Endothelial cell (in vitro differentiated cells): ENCODE data around the gene GXYLT1. TPM values are rescaled to one million over a fixed set of nuclear protein-coding genes. Genes with fewer than 3 reads are reported as not detected.
"Not testable (repeated sequence)": the region's sequence is repeated elsewhere in the genome, so short reads cannot be mapped to it uniquely, and the experiment has no call there.

Experiments used
- DNase-seq: peaks from one replicate; pipeline ENCODE4 v3.0.0; 2021; ENCODE audit warnings: low spot score
- H3K27ac Mint-ChIP-seq: one replicate; pipeline ENCODE4 v1.8.0; 2021; ENCODE audit warnings: mixed read lengths, inconsistent platforms; ENCODE audit not compliant: unreplicated experiment
- H3K27me3 Mint-ChIP-seq: one replicate; pipeline ENCODE4 v1.8.0; 2021; ENCODE audit warnings: mild to moderate bottlenecking, moderate library complexity, mixed read lengths, inconsistent platforms; ENCODE audit not compliant: unreplicated experiment
- H3K36me3 Mint-ChIP-seq: one replicate; pipeline ENCODE4 v1.8.0; 2021; ENCODE audit warnings: mild to moderate bottlenecking, low read depth, mixed read lengths, inconsistent platforms; ENCODE audit not compliant: unreplicated experiment
- H3K4me1 Mint-ChIP-seq: one replicate; pipeline ENCODE4 v1.8.0; 2021; ENCODE audit warnings: mild to moderate bottlenecking, mixed read lengths, inconsistent platforms; ENCODE audit not compliant: unreplicated experiment
- H3K4me3 Mint-ChIP-seq: one replicate; pipeline ENCODE4 v1.8.0; 2021; ENCODE audit warnings: mild to moderate bottlenecking, mixed read lengths, inconsistent platforms; ENCODE audit not compliant: unreplicated experiment
- H3K9me3 Mint-ChIP-seq: one replicate; pipeline ENCODE4 v1.8.0; 2021; ENCODE audit warnings: mixed read lengths, inconsistent platforms; ENCODE audit not compliant: unreplicated experiment
- total RNA-seq: library from RNA; stranded (reverse); fragmentation: NEBNext Ultra II Directional; extraction: Animal tissue kit (Norgen Biotek cat#: 25700); gene quantifications from one replicate; pipeline ENCODE4 v1.2.1, GENCODE V29; 2021; ENCODE audit not compliant: unreplicated experiment
- TF ChIP-seq, protein P1 (sequence below): fragments of 200-600 bp; sonication (generic); IDR thresholded peaks from one replicate; pipeline ENCODE4 v1.5.0; 2021; ENCODE audit warnings: antibody characterized with exemption; ENCODE audit not compliant: unreplicated experiment

GXYLT1 gene
- total RNA-seq, 1 donor from 2014 or later = 28.9 TPM

DNA sequence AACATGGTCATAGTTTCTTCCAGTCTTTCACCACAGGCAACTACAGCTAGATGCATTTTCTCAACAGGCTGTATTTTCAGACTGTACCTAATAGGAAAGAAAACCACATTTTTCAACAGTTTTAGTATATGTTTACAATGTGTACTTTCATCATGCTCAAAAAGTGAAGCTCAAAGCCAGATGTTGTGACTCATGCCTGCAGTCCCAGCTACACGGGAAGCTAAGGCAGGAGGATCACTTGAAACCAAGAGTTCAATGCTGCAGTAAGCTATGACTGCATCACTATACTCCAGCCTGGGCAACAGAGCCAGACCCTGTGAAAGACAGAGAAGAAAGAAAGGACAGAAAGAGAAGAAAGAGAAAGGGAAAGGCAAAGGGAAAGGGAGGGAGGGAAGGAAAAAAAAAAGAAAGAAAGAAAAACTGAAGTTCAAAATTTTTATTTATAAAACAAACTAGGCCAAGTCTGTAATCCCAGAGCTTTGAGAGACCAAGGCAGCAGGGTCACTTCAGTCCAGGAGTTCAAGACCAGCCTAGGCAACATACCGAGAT, 25.5 kb downstream of the GXYLT1 start:
- peaks cover 2% of the 10 kb centered on the region for H3K9me3 Mint-ChIP-seq
- no peak overlapping the region for H3K4me3 Mint-ChIP-seq
- peaks cover 19% of the 10 kb centered on the region for H3K36me3 Mint-ChIP-seq
- no peak for DNase-seq
- TF ChIP-seq, protein P1, sequence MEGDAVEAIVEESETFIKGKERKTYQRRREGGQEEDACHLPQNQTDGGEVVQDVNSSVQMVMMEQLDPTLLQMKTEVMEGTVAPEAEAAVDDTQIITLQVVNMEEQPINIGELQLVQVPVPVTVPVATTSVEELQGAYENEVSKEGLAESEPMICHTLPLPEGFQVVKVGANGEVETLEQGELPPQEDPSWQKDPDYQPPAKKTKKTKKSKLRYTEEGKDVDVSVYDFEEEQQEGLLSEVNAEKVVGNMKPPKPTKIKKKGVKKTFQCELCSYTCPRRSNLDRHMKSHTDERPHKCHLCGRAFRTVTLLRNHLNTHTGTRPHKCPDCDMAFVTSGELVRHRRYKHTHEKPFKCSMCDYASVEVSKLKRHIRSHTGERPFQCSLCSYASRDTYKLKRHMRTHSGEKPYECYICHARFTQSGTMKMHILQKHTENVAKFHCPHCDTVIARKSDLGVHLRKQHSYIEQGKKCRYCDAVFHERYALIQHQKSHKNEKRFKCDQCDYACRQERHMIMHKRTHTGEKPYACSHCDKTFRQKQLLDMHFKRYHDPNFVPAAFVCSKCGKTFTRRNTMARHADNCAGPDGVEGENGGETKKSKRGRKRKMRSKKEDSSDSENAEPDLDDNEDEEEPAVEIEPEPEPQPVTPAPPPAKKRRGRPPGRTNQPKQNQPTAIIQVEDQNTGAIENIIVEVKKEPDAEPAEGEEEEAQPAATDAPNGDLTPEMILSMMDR = no peak
- peaks cover 1% of the 10 kb centered on the region for H3K27me3 Mint-ChIP-seq
- no peaks in the 10 kb centered on the region for H3K4me1 Mint-ChIP-seq
- no peak overlapping the region for H3K27ac Mint-ChIP-seq

DNA sequence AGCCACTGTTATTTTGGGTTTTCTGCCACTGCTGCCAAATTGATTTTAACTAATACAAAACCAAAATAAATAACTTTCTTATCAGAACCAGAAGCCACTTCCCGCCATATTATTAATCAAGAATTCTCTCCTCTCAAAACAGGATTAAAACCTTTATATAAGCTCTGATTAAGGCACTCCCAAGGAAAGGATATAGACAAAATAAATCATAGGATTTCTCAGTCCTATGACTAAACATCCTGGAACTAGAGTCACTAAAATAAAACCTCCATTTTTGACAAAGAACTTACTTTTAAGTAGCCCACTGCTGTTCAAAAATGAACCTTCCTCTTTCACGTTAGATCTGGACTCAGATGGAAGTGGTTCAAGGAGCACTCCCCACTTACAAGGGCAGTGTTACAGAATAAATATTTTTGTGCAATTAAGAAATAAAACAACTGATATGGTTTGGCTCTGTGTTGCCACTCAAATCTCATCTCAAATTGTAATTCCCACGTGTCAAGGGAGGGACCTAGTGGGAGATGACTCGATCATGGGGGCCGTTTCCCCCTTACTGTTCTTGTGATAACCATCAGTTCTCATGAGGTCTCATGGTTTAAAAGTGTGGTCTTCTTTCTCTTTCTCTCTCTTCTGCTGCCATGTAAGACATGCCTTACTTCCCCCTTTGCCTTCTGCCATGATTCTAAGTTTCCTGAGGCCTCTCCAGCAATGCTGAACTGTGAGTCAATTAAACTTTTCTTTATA, 26.4 kb downstream of the GXYLT1 start:
- Mint-ChIP-seq H3K36me3 (peaks cover 24% of the 10 kb centered on the region), H3K27ac (no peak overlapping the region), H3K9me3 (peaks cover 5% of the 10 kb centered on the region), H3K27me3 (peaks cover 1% of the 10 kb centered on the region), H3K4me1 (no peaks in the 10 kb centered on the region), H3K4me3 (no peak overlapping the region)
- TF ChIP-seq, protein P1 = no peak
- DNase-seq = no peak

DNA sequence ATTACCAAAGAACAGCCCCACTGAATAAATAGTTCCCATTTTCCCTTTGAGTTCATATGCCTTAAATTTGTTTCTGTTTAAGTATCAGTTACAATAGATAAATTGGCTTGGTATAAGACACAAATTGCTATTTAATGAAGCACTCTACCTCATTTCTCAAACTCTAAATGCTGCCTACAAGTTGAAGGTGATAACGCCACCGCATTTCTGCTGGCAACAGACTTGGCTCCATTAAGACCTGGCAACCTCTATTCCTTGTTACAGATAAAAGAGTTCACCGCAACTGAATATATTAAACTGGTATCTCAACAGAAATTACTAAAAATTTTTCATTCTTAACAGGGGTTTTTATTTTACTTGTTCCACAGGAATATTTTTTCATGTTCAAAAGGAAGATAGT, 35.6 kb downstream of the GXYLT1 start:
- Mint-ChIP-seq H3K9me3 (peaks cover 2% of the 10 kb centered on the region), H3K27me3 (no peaks in the 10 kb centered on the region), H3K4me3 (no peak overlapping the region), H3K4me1 (no peaks in the 10 kb centered on the region), H3K36me3 (peaks cover 26% of the 10 kb centered on the region), H3K27ac (no peak overlapping the region)
- TF ChIP-seq, protein P1 = no peak
- DNase-seq = no peak

DNA sequence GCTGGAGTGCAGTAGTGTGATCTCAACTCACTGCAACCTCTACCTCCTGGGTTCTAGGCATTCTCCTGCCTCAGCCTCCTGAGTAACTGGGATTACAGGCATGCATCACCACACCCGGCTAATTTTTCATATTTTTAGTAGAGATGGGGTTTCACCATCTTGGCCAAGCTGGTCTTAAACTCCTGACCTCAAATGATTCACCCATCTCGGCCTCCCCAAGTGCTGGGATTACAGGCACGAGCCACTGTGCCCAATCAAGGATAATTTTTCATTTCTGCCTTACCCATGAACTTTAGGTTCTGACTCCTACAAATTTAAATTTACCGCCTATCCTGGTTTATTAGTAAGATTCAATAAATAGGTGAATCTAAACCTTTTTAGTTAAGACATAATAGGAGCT, 37.9 kb downstream of the GXYLT1 start:
- DNase-seq, H3K4me1 Mint-ChIP-seq, H3K9me3 Mint-ChIP-seq, H3K4me3 Mint-ChIP-seq, H3K27ac Mint-ChIP-seq, H3K27me3 Mint-ChIP-seq: not testable (repeated sequence)
- peaks cover 13% of the 10 kb centered on the region for H3K36me3 Mint-ChIP-seq

DNA sequence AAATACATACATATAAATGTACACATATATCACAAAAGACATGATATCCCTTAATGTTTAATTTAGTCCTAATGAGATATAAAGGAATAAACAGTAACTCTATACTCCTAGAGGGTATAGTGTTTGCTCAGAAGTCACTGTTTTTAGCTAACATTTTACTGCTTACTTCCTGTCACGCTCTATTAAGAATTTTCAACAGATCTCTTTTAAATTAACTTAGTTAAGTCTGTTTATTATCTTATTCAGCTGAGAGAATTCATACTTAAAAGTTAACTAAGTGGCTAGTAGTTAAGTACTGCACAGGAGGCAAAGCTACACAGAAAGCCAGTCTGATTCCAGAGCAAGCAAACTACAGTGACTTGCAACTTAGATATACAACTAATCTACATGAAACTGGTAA, 39.9 kb downstream of the GXYLT1 start:
- DNase-seq = no peak
- H3K4me1 Mint-ChIP-seq = no peaks in the 10 kb centered on the region
- H3K27me3 Mint-ChIP-seq = no peaks in the 10 kb centered on the region
- TF ChIP-seq, protein P1 = no peak
- no peaks in the 10 kb centered on the region for H3K9me3 Mint-ChIP-seq
- H3K27ac Mint-ChIP-seq = no peak overlapping the region
- no peak overlapping the region for H3K4me3 Mint-ChIP-seq
- no peaks in the 10 kb centered on the region for H3K36me3 Mint-ChIP-seq
